AG09309 (cell line): ENCODE data around the gene OPRD1.

Source experiments
- DNase-seq: peaks from one replicate; pipeline ENCODE4 v3.0.0-alpha.2; 2010; ENCODE audit warnings: low read depth
- H3K4me3 ChIP-seq: 2 replicates; pipeline ENCODE4 v1.5.1; 2011; ENCODE audit warnings: mild to moderate bottlenecking, low read depth, low read length, moderate library complexity; ENCODE audit not compliant: control insufficient read depth
- CTCF ChIP-seq: IDR thresholded peaks from 2 replicates; pipeline ENCODE4 v1.5.1; 2011; ENCODE audit warnings: mild to moderate bottlenecking, low read depth, low read length, inconsistent platforms; ENCODE audit not compliant: insufficient read depth, control insufficient read depth; ENCODE audit errors: missing control alignments

The OPRD1 gene

GRCh38 chr1:28889357-28889756, 77.4 kb downstream of the OPRD1 start:
- TF ChIP-seq CTCF: no peak
- H3K4me3 ChIP-seq: no peak overlapping the region
- no peak for DNase-seq

- DNase-seq: no peak
- H3K4me3 ChIP-seq: no peak overlapping the region
- no peak for TF ChIP-seq CTCF
These were observed 78.5 kb downstream of the OPRD1 start for GRCh38 chr1:28890435-28890834.

- no peak for DNase-seq
- no peak overlapping the region for H3K4me3 ChIP-seq
- no peak for TF ChIP-seq CTCF
These were observed 78.9 kb downstream of the OPRD1 start for GRCh38 chr1:28890836-28891235.

- DNase-seq: no peak
- H3K4me3 ChIP-seq: no peak overlapping the region
- no peak for TF ChIP-seq CTCF
These were observed 79.3 kb downstream of the OPRD1 start for GRCh38 chr1:28891256-28891655.

GRCh38 chr1:28893403-28894102, 81.6 kb downstream of the OPRD1 start:
- no peak for DNase-seq
- no peak overlapping the region for H3K4me3 ChIP-seq
- TF ChIP-seq CTCF: peak; percentile 77

- H3K4me3 ChIP-seq: no peak overlapping the region
- no peak for DNase-seq
- TF ChIP-seq CTCF: no peak
These were observed 82.8 kb downstream of the OPRD1 start for GRCh38 chr1:28894785-28895184.
